Cardiac septum (tissue), 1 donor: Measurements from ENCODE around the gene ASAP2. TPM values are rescaled to one million over a fixed set of nuclear protein-coding genes. Genes with fewer than 3 reads are reported as not detected.

Source experiments
- DNase-seq: peaks from one replicate; pipeline ENCODE4 v3.0.0-alpha.2; 2020; ENCODE audit warnings: low spot score
- intact Hi-C: fragments of 100-400 bp; cut with DNase I; formaldehyde crosslinking; loops from one replicate; pipeline ENCODE4 v1.14.0; 2022
- total RNA-seq: library from RNA; stranded (reverse); fragmentation: NEBNext Ultra II Directional; extraction: Animal tissue kit (Norgen Biotek cat#: 25700); gene quantifications from one replicate; pipeline ENCODE4 v1.2.1, GENCODE V29; 2021
- donor health status: DM: no; HTN: no; CAD: no.

Gene ASAP2
- total RNA-seq, 1 donor from 2014 or later = 11.8 TPM

DNA sequence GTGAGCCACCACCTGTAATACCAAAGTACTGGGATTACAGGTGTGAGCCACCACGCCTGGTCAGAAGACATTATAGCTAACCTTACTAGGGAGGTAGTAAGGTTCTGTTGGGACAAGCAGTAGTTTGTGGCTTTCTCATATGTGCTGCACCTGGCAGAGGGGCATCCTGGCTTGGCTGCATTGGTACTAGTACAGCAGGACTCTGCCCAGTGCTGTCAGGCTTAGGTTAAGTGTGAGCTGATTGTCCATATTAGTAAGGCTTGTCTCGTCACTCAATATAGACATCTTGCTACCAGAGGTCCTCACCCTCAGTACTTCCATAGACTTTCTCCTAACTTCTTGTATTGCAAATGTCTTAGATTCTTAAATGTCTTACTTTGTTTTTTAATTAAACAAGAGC, 96.1 kb downstream of the ASAP2 start:
- intact Hi-C loops = no loop called here

DNA sequence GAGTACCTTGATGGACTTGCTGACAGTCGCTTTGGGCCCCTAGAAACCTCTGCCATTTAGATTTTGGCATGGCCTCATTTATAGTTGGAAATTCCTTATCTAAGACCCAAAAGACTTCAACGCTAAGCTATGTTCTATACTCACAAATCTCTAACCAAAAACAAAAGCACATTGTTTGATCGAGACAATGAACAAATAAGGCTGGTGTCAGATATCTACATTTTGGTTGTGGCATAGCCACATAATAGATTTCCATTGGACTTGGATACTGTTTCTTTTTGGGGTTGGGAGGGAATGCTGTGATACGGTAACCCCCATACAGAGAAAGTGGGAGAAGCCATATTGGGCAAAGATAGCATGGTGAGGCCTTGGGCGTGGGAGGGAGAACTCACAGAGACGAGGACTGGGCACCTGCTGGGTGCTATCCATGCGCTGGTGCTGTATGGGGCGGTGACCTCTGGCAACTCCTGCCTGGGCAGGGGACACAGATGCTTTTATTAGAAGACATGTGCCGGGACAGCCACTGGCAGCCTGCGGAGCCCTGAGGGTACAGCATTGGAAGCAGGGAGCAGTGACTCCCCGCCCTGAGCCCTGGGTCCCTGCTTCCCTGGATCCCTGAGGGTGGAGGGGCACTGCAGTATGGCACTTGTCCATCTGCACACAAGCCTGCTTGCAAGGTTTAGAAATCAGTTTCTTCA, 97.1 kb downstream of the ASAP2 start:
- intact Hi-C loops = no loop called here
- no peak for DNase-seq

More for the DNA sequence above, 96.1 kb downstream of the ASAP2 start:
- no peak for DNase-seq

DNA sequence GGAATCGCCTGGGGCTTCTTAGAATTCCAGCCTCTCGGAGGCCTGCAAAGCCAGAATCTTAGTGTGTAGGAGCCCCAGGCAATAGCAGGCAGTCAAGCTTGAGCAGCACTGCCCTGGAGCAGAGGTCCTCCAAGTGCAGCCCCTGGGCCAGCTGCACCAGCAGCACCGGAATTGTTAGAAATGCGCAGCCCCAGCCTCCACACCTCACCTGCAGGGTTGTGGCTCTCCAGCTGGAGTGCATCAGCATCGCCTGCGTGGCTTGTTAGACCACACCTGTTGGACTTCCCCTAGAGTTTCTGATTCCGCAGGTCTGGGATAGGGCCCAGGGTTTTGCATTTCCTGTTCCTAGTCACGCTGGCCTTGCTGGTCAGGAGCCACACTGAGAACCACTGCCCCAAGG, 100.3 kb downstream of the ASAP2 start:
- intact Hi-C loops = no loop called here
- DNase-seq = no peak

DNA sequence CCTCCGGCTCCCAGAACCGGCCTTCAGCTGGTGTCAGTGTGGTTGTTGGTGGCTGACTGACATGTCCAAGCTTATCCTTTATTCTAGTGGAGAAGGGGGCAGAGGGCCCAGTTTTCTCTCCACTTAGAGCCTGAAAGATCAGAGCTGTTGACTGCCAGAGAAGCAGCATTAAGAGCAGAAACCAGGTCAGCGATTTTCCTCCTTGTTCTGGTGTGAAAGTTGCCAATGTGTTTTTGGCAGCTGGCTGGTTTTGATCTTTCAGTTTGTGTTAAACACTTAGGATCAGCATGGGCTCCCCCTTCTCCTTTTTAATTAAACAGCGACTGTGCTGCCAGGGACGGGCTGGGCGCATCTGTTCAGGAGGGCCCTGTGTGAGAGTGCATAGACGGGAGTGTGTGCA, 100.9 kb downstream of the ASAP2 start:
- DNase-seq = no peak
- intact Hi-C loops = no loop called here

DNA sequence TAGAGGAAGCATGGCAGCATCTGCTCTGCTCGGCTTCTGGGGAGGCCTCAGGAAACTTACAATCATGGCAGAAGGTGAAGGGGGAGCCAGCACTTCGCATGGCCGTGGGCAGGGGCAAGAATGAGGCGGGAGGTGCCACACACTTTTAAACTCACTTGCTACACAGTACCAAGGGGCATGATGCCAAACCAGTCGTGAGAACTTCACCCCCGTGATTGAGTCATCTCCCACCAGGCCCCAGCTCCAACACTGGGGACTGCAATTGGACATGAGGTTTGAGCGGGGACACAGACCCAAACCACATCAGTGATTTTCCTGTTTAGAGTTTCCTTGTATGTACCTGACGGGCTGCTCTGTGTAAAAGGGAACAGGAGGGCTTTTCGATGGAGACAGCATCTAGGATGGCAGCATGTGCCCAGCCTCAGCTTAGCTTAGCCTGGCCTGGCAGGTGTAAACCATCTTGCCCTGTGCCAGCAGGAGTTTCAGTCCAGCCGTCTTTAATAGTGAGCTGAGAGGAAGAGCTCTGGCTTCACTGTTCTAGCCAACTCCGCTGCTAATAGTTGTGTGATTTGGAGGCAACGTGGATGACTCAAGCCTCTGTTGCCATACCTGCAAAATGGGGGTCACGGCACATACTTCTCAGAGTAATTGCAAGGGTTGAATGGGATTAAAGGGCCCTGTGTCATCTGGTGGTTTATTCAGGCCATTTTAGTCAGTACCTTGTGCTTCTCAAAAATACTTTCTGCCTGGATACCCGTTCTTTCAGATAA, 101.8 kb downstream of the ASAP2 start:
- no peak for DNase-seq
- intact Hi-C loops = no loop called here

DNA sequence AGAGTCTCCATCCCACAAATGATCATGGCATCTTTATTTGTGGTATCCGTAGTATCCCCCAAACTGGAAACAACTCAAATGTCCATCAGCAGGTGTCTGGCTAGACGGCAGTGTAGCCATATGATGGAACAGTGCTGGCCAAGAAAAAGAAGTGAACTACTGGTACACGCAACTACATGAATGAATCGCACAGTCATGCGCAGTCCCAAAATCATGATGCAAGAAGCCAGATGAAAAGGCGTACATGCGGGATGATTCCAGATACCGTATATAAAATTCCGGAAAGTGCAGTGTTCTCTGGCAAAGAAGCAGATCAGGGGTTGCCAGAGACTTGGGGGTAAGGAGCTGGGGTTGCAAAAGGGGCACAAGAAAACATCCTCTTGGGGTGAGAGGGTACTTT, 102.5 kb downstream of the ASAP2 start:
- intact Hi-C loops = no loop called here
- DNase-seq = no peak

DNA sequence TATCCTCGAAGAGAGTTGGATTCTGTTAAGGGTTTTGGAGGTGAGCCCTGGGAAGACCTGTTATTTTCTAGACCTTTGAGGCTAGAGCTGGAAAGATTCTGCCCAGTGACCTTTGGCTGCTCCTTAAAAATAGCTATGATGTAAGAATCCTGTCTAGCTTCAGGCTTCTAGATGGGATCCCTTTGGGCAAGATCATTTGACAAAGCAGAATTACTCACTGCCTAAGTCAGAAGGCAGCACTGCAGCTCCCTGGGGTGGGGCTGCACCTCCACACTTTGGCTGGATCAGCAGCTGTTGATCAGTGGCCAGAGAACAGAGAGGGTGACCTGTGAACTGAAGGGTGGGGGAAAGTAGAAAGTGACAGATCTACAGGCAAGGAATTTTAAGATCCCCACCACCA, 103.8 kb downstream of the ASAP2 start:
- intact Hi-C loops = loop anchor here (5.0 kb wide), 1 partner anchor 53 kb away; no protein-coding TSS in a partner anchor
- DNase-seq = no peak

DNA sequence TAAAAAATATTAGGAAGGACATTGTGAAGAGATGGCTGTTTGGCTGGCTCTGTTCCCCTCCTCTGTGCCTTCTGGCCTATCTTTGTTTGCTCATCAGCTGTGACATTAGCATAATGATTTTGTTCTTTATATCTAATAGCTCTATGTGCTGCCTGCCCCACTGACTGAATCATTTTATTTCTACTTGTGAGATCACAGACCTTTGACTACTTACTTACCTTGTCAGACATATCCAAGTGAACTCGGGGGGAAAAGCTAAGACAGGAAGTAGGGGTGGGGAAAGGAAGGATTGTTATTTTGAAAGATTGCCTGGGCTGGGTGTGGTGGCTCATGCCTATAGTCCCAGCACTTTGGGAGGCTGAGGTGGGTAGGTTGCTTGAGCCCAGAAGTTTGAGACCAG, 104.2 kb downstream of the ASAP2 start:
- intact Hi-C loops = loop anchor here (5.0 kb wide), 1 partner anchor 53 kb away; no protein-coding TSS in a partner anchor
- DNase-seq = no peak

DNA sequence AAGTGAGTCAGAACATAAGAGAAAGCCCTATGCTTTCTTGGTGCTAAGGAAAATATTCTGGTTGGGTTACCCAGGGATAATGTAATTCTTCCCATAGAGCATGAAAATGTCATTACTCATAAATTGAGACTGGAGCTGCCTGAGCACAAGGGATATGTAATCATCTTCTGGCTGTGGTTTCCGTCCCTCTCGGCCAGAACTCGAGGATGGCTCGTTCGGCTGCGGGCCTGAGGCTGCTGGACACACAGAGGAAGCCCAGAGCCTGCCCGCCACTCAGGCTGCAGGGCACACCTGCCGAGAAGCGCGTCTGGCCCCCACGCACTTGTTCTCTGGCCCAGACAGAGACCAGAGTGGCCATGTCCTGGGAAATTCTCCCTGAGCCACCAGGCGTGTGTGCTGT, 104.9 kb downstream of the ASAP2 start:
- intact Hi-C loops = loop anchor here (5.0 kb wide), 1 partner anchor 54 kb away; no protein-coding TSS in a partner anchor
- no peak for DNase-seq

DNA sequence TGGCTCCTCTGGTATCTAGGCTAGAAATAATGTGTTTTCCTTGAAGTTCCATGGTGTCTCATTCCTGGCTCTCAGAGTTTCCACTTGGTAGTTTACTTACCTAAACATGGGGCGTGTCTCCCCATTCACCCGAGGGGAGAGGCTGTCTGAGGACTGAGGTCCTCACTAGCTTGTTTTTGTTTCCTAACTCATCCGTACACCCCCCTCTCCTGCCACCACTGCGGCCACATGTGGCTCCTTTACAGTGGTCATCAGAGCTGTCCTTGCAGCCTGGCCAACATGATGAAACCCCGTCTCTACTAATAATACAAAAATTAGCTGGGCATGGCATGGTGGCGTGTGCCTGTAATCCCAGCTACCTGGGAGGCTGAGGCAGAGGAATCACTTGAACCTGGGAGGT, 106.0 kb downstream of the ASAP2 start:
- DNase-seq = no peak
- intact Hi-C loops = loop anchor here (5.0 kb wide), 1 partner anchor 55 kb away; no protein-coding TSS in a partner anchor

DNA sequence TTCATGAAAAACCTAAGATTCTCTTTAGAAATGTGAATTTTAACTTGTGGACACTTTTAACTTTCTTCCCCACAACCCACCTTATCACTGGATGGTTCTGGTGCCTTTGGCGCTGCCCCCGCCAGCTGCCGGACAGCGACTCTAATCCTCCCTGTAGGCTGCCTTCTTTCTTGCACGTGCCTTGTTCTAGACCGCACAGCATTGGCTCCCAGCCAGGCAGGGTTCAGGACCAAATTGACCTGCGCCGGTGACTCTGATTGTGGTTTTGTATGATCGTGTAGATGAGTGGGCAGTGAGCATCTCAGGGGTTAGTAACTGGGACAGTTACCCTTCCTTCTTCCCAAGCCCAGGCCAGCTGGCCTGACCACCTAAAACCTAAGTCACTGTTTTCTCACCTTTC, 106.8 kb downstream of the ASAP2 start:
- no peak for DNase-seq
- intact Hi-C loops = loop anchor here (5.0 kb wide), 1 partner anchor 56 kb away; no protein-coding TSS in a partner anchor

DNA sequence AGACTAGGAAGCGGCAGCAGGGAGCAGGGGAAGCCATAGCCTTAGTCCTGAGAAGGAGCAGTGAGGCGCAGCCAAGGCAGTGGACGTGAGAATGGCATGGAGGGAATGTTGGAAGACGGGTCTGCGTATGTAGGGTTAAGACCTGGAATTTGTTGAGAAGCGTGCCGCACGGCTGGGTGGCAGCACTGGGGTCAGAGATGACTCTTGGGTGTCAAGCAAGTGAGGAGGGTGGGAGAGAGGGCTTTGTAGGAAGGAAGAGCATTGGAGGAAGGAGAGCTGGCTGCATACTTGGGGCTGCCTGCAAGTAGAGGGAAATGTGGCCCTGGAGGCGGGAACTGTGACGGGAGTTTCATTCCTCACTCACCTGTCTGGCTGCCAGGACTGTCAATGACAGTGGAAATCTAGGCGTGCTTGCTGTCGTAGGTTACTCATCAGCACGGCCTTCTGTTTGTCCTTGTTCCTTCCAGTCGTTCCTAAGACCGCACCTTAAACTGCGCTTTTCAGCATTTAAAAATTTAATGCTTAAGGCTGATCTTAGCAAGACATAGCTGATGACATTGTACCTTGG, 108.8 kb downstream of the ASAP2 start:
- DNase-seq = no peak
- intact Hi-C loops = no loop called here

DNA sequence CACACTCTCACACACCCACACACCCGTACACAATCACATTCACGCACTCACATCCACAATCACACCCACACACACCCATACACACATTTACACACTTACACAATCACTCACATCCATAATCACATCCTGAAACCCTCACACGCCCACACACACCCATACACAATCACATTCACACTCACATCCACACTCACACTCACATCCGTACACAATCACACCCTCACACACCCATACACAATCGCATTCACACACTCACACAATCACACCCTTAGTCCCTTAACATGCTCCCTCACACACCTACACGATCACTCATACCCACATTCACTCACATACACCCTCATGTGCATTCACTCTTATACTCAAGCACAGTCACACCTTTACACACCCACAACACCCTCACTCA, 110.9 kb downstream of the ASAP2 start:
- intact Hi-C loops = no loop called here

DNA sequence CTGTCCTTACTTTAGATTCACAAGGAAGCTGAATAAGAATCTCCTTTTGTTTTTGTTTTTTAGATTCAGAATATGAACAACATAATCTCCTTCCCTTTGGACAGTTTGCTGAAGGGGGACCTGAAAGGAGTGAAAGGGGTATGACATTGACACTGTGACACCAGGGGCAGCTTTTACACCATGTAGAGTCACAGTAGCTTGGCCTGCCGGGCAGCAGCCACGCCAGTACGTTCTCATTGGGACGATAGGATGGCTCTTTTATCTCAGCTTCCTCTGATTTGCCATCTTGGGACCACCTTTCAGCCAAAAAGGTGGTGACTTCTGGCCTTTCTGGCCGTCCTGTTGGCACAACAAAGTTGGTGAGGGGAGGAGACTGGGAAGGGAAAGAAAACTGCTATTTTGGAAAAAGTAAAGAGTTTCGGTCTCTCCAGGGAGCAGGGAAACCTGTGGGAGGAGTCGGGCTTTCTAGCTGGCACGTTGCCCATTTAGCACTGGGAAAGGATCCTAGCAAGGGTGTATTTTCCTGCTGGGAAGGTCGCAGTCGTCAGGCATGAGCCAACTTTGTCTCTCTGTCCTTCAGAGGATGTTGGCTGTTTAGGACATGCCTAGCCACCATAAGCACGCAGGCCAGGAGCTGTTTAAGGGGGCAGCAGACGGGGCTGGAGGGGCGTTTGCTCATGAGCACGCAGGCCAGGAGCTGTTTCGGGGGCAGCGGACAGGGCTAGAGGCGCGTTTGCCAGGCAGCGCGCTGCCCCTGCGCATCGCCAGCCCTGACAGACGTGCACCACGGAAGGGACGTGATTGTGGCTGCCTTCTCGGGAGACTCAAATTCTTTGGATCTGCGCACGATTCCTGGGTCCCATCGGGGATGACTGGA, 112.1 kb downstream of the ASAP2 start:
- no peak for DNase-seq
- intact Hi-C loops = no loop called here

More for the DNA sequence above, 110.9 kb downstream of the ASAP2 start:
- DNase-seq = no peak

DNA sequence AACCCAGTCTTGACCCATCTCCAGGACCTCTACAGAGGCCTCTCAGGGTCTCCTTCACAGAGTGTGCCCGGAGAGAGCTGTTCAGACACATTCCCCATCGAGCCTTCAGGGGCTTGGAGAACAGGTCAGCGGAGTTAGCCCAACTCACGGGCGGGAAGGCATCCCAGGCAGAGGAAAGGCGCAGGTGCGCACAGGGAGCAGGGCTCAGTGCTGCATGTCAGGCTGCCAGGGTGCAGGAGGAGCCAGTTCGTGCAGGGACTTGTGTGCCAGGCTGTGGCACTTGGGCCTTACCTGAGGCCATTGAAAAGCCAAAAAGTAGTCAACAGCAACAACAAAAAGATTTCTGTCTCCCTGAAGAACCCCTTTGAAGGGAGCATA, 112.7 kb downstream of the ASAP2 start:
- intact Hi-C loops = no loop called here
- DNase-seq = no peak

DNA sequence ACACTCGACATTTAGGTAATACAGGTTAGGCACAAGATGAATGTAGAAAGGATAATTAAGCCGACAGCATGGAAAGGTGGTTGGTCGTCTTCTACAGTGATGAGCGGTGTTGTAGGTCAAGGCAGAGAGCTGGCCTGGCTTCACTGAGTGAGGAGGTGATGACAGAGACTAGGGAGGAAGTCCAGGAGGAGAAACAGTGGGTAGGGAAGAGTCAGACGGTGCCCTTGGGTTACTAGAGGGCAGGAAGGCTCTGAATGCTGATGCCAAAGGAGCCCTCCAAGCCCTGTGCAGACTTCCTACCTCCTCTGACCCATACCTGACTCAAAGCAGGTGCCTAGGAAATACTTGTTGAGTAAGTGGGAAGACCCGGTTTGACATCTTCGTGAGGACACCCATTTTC, 116.0 kb downstream of the ASAP2 start:
- no peak for DNase-seq
- intact Hi-C loops = no loop called here

DNA sequence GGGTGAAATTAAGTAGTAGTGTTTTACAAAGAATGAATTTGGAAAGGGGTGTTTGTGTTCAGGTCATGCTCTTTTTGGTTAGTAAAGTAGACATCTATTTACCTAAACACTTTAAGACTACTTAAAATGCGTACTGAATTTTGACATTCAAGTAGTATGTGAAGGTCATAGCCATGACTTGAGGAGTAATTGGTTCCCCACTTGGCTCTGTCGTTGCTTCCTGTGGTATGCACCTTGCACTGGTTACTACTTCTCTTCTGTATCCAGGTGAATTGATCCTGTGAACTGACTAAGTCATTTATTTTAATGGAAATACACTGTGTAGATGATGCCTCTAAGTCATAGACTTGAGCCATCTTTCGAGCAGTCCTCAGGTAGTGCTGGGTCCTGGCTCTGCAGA, 118.8 kb downstream of the ASAP2 start:
- no peak for DNase-seq
- intact Hi-C loops = no loop called here

DNA sequence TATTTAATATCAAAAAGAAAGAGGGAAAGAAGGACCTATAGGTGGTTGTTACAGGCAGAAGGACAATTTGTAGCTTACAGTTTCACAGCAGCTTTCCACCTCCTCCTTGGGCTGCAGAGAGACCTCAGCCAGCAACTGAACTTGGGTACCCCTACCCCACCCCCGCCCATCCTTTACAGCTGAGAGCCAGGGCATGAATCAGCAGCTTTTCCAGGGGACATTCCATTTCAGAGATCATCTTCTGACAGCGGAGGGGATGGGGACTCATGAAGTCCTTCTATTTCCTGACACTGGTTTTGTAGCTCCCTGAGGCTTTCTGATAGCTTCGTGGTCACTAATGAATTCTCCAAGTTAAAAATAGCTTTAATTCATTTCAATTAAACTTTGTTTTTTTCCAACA, 120.4 kb downstream of the ASAP2 start:
- intact Hi-C loops = no loop called here
- no peak for DNase-seq

DNA sequence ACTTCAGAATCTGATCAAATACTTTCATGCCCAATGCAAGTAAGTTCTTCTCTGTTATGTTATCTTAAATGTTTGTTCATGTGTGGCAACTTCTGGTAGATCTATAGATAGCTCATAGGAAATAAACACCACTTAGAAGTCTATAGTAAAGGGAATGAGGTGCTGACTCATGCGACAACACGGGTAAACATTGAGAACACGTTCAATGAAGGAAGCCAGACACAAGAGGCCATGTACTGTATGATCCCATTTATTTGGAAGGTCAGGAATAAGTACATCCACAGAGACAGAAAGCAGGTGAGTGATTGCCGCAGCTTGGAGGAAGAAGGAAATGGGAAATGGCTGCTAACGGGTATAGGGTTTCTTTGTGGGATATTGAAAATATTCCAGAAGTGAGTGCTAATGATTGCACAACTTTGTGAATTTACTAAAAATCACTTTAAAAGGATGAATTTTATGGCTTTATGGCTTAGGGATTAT, 121.3 kb downstream of the ASAP2 start:
- DNase-seq = no peak
- intact Hi-C loops = no loop called here

DNA sequence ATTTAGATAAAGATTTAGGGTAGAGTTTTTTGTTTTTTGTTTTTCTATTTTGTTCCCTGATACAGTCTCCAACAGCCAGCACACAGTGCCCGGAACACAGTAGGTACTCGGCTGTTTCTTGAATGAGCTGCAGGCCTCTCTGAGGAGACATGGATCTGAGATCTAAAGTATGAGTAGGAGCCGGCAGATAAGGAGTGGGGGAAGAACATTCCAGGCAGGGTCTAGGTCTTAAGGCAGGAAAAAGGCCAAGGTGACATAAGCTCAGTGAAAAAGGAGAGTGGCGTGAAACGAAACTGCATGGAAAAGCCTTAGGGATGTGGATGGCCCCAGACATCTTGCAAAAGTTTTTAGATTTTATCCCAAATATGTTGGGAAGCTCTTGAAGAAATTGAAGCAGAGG, 122.3 kb downstream of the ASAP2 start:
- intact Hi-C loops = no loop called here
- no peak for DNase-seq
